CD8-positive, alpha-beta memory T cell (primary cell): ENCODE data around the gene RAB2B. TPM values are rescaled to one million over a fixed set of nuclear protein-coding genes. Genes with fewer than 3 reads are reported as not detected.

Source experiments
- CTCF ChIA-PET: fragments of 350-600 bp; sonication (Branson Sonifier 250); formaldehyde crosslinking; loops from one replicate; lab custom pipeline; 2021; ENCODE audit warnings: antibody characterized with exemption; lab: Charles Lee
- POLR2A ChIA-PET: fragments of 350-600 bp; sonication (Branson Sonifier 250); formaldehyde crosslinking; loops from one replicate; lab custom pipeline; 2021; ENCODE audit warnings: antibody characterized with exemption; lab: Charles Lee
- DNase-seq, 5 donors: peaks; one replicate each; pipeline versions ENCODE4 v3.0.0 to v3.0.0-alpha.2; 2020 to 2022; ENCODE audit warnings: mixed read lengths in 1 of 5
- H3K27ac ChIP-seq: one replicate; pipeline ENCODE4 v1.7.0; 2013; ENCODE audit warnings: low read depth, mild to moderate bottlenecking, low read length, moderate library complexity
- H3K27me3 ChIP-seq: 2 replicates; pipeline ENCODE4 v1.7.0; 2013; ENCODE audit warnings: low read length, mild to moderate bottlenecking; ENCODE audit not compliant: insufficient read depth, poor library complexity, severe bottlenecking
- H3K36me3 ChIP-seq: 2 replicates; pipeline ENCODE4 v1.7.0; 2013; ENCODE audit warnings: mild to moderate bottlenecking, low read length, moderate library complexity; ENCODE audit not compliant: insufficient read depth
- H3K4me1 ChIP-seq: 2 replicates; pipeline ENCODE4 v1.7.0; 2013; ENCODE audit warnings: mild to moderate bottlenecking, low read length, moderate library complexity; ENCODE audit not compliant: insufficient read depth
- H3K4me3 ChIP-seq: 2 replicates; pipeline ENCODE4 v1.7.0; 2013; ENCODE audit warnings: mild to moderate bottlenecking, low read length
- H3K9me3 ChIP-seq: 2 replicates; pipeline ENCODE4 v1.7.0; 2013; ENCODE audit warnings: mild to moderate bottlenecking, low read length
- H3K27ac Mint-ChIP-seq, 8 donors: one replicate each; pipeline ENCODE4 v1.8.0; 2020 to 2021; ENCODE audit warnings: mixed read lengths in 8 of 8, mild to moderate bottlenecking in 6 of 8, inconsistent platforms in 3 of 8, moderate library complexity in 3 of 8
- H3K27me3 Mint-ChIP-seq, 2 donors: one replicate each; pipeline ENCODE4 v1.8.0; 2020 to 2021; ENCODE audit warnings: mixed read lengths in 2 of 2, mild to moderate bottlenecking in 1 of 2, moderate library complexity in 1 of 2
- H3K36me3 Mint-ChIP-seq, 3 donors: one replicate each; pipeline ENCODE4 v1.8.0; 2020 to 2021; ENCODE audit warnings: mixed read lengths in 3 of 3, inconsistent platforms in 1 of 3, mild to moderate bottlenecking in 1 of 3
- H3K4me1 Mint-ChIP-seq, 3 donors: one replicate each; pipeline ENCODE4 v1.8.0; 2020 to 2021; ENCODE audit warnings: mixed read lengths in 3 of 3, inconsistent platforms in 1 of 3, mild to moderate bottlenecking in 1 of 3
- H3K4me3 Mint-ChIP-seq, 7 donors: one replicate each; pipeline ENCODE4 v1.8.0; 2020 to 2021; ENCODE audit warnings: mixed read lengths in 7 of 7, mild to moderate bottlenecking in 6 of 7, moderate library complexity in 4 of 7, inconsistent platforms in 2 of 7
- H3K9me3 Mint-ChIP-seq, 5 donors: one replicate each; pipeline ENCODE4 v1.8.0; 2020 to 2022; ENCODE audit warnings: mixed read lengths in 5 of 5, mild to moderate bottlenecking in 3 of 5, moderate library complexity in 2 of 5, inconsistent platforms in 1 of 5
- polyA plus RNA-seq: library from polyadenylated mRNA; unstranded; fragments of 300-500 nt; fragmentation: Illumina TruSeq; gene quantifications from one replicate; pipeline ENCODE4 v1.2.3, GENCODE V29; 2021
- total RNA-seq, 2 experiments: library from RNA; stranded (reverse); gene quantifications; one replicate each; pipeline ENCODE4 v1.2.3, GENCODE V29; 2021

Gene RAB2B
- total and polyA plus RNA-seq, 3 experiments from 2014 or later: 14.4 to 25.7 (median 25.5) TPM

GRCh38 chr14:21415329-21415728 is 61.4 kb downstream of the RAB2B start:
- Histone ChIP-seq H3K4me3 (no peak overlapping the region), H3K27me3 (no peaks in the 10 kb centered on the region), H3K36me3 (peaks cover 48% of the 10 kb centered on the region), H3K4me1 (no peaks in the 10 kb centered on the region), H3K27ac (no peak overlapping the region), H3K9me3 (no peaks in the 10 kb centered on the region)
- CTCF ChIA-PET: no interaction called here
- H3K9me3 Mint-ChIP-seq: no peaks in the 10 kb centered on the region
- H3K4me3 Mint-ChIP-seq: no peak overlapping the region
- peaks cover 0 to 2% (median 0%) of the 10 kb centered on the region in 3 donors for H3K4me1 Mint-ChIP-seq
- POLR2A ChIA-PET: no interaction called here
- H3K27ac Mint-ChIP-seq: no peak overlapping the region
- H3K36me3 Mint-ChIP-seq: peaks cover 7 to 85% (median 24%) of the 10 kb centered on the region in 3 donors
- H3K27me3 Mint-ChIP-seq: no peaks in the 10 kb centered on the region
- DNase-seq: no peak

GRCh38 chr14:21414137-21414631 is 62.6 kb downstream of the RAB2B start:
- Mint-ChIP-seq H3K36me3 (peaks cover 7 to 87% (median 32%) of the 10 kb centered on the region in 3 donors), H3K9me3 (no peaks in the 10 kb centered on the region)

More at GRCh38 chr14:21414137-21414631, 62.6 kb downstream of the RAB2B start:
- H3K9me3 ChIP-seq: no peaks in the 10 kb centered on the region
- H3K4me1 Mint-ChIP-seq: peaks cover 0 to 2% (median 0%) of the 10 kb centered on the region in 3 donors
- no peaks in the 10 kb centered on the region for H3K27me3 Mint-ChIP-seq
- H3K27me3 ChIP-seq: no peaks in the 10 kb centered on the region
- ChIA-PET CTCF (no interaction called here), POLR2A (no interaction called here)
- H3K4me1 ChIP-seq: no peaks in the 10 kb centered on the region
- no peak overlapping the region for H3K27ac ChIP-seq
- peak overlapping the region in 1 of 8 donors; percentile 60 for H3K27ac Mint-ChIP-seq
- no peak overlapping the region for H3K4me3 ChIP-seq
- no peak for DNase-seq
- peaks cover 54% of the 10 kb centered on the region for H3K36me3 ChIP-seq
- no peak overlapping the region for H3K4me3 Mint-ChIP-seq

Other genes starting within 250 kb of the RAB2B start
- 1,000 to 10,000 TPM; 1,158 to 1,180 TPM for gene HNRNPC, start 207.5 kb downstream of the RAB2B start, total RNA-seq
- gene HNRNPC, start 207.5 kb downstream of the RAB2B start, polyA plus RNA-seq: 700 TPM
- not detected for gene RPGRIP1, start 196.9 kb downstream of the RAB2B start, total RNA-seq
- gene RPGRIP1, start 196.9 kb downstream of the RAB2B start, polyA plus RNA-seq: not detected
- 100 to 1,000 TPM; 199 to 208 TPM for gene SUPT16H, start 92.9 kb downstream of the RAB2B start, total RNA-seq
- 84.5 TPM for gene SUPT16H, start 92.9 kb downstream of the RAB2B start, polyA plus RNA-seq
- 10 to 100 TPM; 90.0 to 96.1 TPM for gene CHD8, start 20.8 kb downstream of the RAB2B start, total RNA-seq
- 33.6 TPM for gene CHD8, start 20.8 kb downstream of the RAB2B start, polyA plus RNA-seq
- 10 to 100 TPM; 82.7 to 83.0 TPM for gene TOX4, start 236 bp upstream of the RAB2B start, total RNA-seq
- gene TOX4, start 236 bp upstream of the RAB2B start, polyA plus RNA-seq: 93.3 TPM
- 10 to 100 TPM; 54.1 to 58.9 TPM for gene METTL3, start 34.4 kb upstream of the RAB2B start, total RNA-seq
- 27.4 TPM for gene METTL3, start 34.4 kb upstream of the RAB2B start, polyA plus RNA-seq
- gene SALL2, start 49.4 kb upstream of the RAB2B start, total RNA-seq: 1 to 10 TPM; 2.0 to 2.6 TPM
- gene SALL2, start 49.4 kb upstream of the RAB2B start, polyA plus RNA-seq: 1.4 TPM
- gene OR10G3, start 103.1 kb upstream of the RAB2B start, total RNA-seq: not detected
- not detected for gene OR10G3, start 103.1 kb upstream of the RAB2B start, polyA plus RNA-seq
- gene OR10G2, start 158.0 kb upstream of the RAB2B start, total RNA-seq: not detected
- gene OR10G2, start 158.0 kb upstream of the RAB2B start, polyA plus RNA-seq: 0.20 TPM
- gene OR4E2, start 176.9 kb upstream of the RAB2B start, total RNA-seq: not detected
- gene OR4E2, start 176.9 kb upstream of the RAB2B start, polyA plus RNA-seq: not detected
- not detected for gene OR4E1, start 196.9 kb upstream of the RAB2B start, total RNA-seq
- gene OR4E1, start 196.9 kb upstream of the RAB2B start, polyA plus RNA-seq: not detected